OCI-LY3 (cell line): ENCODE results near the gene DAB1.

Experiments used
- EZH2phosphoT487 ChIP-seq: fragments of 200-600 bp; shearing (Covaris generic); IDR thresholded peaks from 2 replicates; pipeline ENCODE4 v1.6.1; 2018; ENCODE audit warnings: antibody characterized with exemption, mixed run types, low read depth
- TF ChIP-seq, protein P1 (sequence below): fragments of 200-600, 300-600 bp; sonication (generic); IDR thresholded peaks from 2 replicates; pipeline ENCODE4 v1.5.1; 2014; ENCODE audit warnings: antibody characterized with exemption, low read length, low read depth

DNA sequence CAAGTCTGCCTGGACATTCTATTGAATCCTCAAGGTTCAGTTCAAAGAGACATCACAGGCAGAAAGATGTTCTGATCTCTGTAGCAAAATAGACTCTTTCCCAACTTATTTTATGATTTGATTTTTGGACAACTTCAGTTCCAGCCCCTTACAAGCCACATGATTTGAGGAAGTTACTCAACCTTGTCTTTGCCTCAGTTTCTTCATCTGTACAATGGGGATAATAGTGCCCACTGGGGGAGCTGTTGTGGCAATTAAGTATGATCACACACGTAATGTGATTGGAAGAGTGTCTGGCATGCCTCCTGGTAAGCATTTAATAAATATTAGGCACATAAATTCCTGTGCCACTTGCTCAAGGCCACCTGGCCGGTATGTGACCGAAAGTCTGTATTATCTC, 130.6 kb downstream of the DAB1 start:
- TF ChIP-seq, protein P1, sequence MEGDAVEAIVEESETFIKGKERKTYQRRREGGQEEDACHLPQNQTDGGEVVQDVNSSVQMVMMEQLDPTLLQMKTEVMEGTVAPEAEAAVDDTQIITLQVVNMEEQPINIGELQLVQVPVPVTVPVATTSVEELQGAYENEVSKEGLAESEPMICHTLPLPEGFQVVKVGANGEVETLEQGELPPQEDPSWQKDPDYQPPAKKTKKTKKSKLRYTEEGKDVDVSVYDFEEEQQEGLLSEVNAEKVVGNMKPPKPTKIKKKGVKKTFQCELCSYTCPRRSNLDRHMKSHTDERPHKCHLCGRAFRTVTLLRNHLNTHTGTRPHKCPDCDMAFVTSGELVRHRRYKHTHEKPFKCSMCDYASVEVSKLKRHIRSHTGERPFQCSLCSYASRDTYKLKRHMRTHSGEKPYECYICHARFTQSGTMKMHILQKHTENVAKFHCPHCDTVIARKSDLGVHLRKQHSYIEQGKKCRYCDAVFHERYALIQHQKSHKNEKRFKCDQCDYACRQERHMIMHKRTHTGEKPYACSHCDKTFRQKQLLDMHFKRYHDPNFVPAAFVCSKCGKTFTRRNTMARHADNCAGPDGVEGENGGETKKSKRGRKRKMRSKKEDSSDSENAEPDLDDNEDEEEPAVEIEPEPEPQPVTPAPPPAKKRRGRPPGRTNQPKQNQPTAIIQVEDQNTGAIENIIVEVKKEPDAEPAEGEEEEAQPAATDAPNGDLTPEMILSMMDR, result 0 out of 2 replicates have a peak, but pooled peaks have one; percentile 7
- TF ChIP-seq EZH2phosphoT487, result no peak
